ENCODE data around the gene FKBP1B.

- no peak for TF ChIP-seq EZH2 (IDR thresholded peaks at IDR 0.05)
- TF ChIP-seq POLR2A (IDR thresholded peaks at IDR 0.05; ENCODE audit: borderline replicate concordance, extremely low read depth, insufficient read depth, insufficient read length), result no peak
- no peak for TF ChIP-seq CTCF (IDR thresholded peaks at IDR 0.05 in 2 of 3, conservative IDR thresholded peaks at IDR 0.05 in 1 of 3; ENCODE audit: borderline replicate concordance in 1 of 3, insufficient read depth in 1 of 3, low read depth in 2 of 3, low read length in 2 of 3)
- TF ChIP-seq REST (IDR thresholded peaks at IDR 0.05; ENCODE audit: low read depth), result no peak
- no peak for TF ChIP-seq RAD21 (IDR thresholded peaks at IDR 0.05; ENCODE audit: low read depth)
- no peak for TF ChIP-seq YY1 (IDR thresholded peaks at IDR 0.05; ENCODE audit: extremely low read depth, insufficient replicate concordance, low read depth, low read length)
- no peak for TF ChIP-seq CEBPB (IDR thresholded peaks at IDR 0.05; ENCODE audit: low read depth)
Observed at GRCh38 chr2:24019729-24020128, 29.8 kb upstream of the FKBP1B start.
